A673 (cell line): ENCODE measurements around the gene CYP46A1.

Experiments used
- EZH2 ChIP-seq: fragments of 200-600 bp; sonication (generic); IDR thresholded peaks from 2 replicates; pipeline ENCODE4 v1.6.1; 2017; ENCODE audit warnings: borderline replicate concordance, low read depth, mild to moderate bottlenecking, mixed read lengths, antibody characterized with exemption, low read length; ENCODE audit not compliant: poor library complexity, severe bottlenecking
- TF ChIP-seq, protein P1 (sequence below): fragments of 300-800, 200-600 bp; sonication (generic); conservative IDR thresholded peaks from 2 replicates; pipeline ENCODE4 v1.5.1; 2017; ENCODE audit warnings: low read depth, mild to moderate bottlenecking, antibody characterized with exemption, low read length, moderate library complexity, mixed read lengths

DNA sequence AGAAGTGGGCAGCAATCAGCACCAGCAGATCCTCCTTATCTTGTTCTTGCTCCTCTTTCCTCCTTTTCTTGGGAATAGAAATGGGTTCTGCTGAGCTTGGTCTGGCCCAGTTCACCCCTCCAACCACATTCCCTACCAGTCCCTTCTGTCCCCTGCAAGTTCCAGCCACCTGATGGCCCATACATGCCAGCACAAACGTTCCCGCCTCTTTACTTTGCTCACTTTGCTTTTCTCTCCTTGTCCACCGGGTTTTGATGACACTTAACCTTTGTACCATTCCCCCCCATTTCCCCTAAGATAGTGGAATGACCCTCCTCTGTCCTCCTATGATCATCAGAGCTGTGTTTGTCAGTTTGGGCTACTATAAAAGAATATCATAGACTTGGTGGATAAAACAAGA lies 85.7 kb downstream of the CYP46A1 start:
- TF ChIP-seq EZH2 = no peak
- TF ChIP-seq, protein P1, sequence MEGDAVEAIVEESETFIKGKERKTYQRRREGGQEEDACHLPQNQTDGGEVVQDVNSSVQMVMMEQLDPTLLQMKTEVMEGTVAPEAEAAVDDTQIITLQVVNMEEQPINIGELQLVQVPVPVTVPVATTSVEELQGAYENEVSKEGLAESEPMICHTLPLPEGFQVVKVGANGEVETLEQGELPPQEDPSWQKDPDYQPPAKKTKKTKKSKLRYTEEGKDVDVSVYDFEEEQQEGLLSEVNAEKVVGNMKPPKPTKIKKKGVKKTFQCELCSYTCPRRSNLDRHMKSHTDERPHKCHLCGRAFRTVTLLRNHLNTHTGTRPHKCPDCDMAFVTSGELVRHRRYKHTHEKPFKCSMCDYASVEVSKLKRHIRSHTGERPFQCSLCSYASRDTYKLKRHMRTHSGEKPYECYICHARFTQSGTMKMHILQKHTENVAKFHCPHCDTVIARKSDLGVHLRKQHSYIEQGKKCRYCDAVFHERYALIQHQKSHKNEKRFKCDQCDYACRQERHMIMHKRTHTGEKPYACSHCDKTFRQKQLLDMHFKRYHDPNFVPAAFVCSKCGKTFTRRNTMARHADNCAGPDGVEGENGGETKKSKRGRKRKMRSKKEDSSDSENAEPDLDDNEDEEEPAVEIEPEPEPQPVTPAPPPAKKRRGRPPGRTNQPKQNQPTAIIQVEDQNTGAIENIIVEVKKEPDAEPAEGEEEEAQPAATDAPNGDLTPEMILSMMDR = no peak
